ENCODE data around the gene MAPKAP1.

- TF ChIP-seq, protein P1, sequence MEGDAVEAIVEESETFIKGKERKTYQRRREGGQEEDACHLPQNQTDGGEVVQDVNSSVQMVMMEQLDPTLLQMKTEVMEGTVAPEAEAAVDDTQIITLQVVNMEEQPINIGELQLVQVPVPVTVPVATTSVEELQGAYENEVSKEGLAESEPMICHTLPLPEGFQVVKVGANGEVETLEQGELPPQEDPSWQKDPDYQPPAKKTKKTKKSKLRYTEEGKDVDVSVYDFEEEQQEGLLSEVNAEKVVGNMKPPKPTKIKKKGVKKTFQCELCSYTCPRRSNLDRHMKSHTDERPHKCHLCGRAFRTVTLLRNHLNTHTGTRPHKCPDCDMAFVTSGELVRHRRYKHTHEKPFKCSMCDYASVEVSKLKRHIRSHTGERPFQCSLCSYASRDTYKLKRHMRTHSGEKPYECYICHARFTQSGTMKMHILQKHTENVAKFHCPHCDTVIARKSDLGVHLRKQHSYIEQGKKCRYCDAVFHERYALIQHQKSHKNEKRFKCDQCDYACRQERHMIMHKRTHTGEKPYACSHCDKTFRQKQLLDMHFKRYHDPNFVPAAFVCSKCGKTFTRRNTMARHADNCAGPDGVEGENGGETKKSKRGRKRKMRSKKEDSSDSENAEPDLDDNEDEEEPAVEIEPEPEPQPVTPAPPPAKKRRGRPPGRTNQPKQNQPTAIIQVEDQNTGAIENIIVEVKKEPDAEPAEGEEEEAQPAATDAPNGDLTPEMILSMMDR (IDR thresholded peaks at IDR 0.05; ENCODE audit: insufficient read depth, low read length) = no peak
- TF ChIP-seq, protein P2, sequence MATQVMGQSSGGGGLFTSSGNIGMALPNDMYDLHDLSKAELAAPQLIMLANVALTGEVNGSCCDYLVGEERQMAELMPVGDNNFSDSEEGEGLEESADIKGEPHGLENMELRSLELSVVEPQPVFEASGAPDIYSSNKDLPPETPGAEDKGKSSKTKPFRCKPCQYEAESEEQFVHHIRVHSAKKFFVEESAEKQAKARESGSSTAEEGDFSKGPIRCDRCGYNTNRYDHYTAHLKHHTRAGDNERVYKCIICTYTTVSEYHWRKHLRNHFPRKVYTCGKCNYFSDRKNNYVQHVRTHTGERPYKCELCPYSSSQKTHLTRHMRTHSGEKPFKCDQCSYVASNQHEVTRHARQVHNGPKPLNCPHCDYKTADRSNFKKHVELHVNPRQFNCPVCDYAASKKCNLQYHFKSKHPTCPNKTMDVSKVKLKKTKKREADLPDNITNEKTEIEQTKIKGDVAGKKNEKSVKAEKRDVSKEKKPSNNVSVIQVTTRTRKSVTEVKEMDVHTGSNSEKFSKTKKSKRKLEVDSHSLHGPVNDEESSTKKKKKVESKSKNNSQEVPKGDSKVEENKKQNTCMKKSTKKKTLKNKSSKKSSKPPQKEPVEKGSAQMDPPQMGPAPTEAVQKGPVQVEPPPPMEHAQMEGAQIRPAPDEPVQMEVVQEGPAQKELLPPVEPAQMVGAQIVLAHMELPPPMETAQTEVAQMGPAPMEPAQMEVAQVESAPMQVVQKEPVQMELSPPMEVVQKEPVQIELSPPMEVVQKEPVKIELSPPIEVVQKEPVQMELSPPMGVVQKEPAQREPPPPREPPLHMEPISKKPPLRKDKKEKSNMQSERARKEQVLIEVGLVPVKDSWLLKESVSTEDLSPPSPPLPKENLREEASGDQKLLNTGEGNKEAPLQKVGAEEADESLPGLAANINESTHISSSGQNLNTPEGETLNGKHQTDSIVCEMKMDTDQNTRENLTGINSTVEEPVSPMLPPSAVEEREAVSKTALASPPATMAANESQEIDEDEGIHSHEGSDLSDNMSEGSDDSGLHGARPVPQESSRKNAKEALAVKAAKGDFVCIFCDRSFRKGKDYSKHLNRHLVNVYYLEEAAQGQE (IDR thresholded peaks at IDR 0.05; ENCODE audit: insufficient replicate concordance, low read depth) = no peak
- TF ChIP-seq GABPA (IDR thresholded peaks at IDR 0.05; ENCODE audit: low read depth) (no peak), POLR2AphosphoS5 (IDR thresholded peaks at IDR 0.05; ENCODE audit: low read depth) (no peak), SPI1 (IDR thresholded peaks at IDR 0.05; ENCODE audit: borderline replicate concordance, low read depth) (no peak)
These were observed 52.9 kb downstream of the MAPKAP1 start for GRCh38 chr9:125654121-125654520.

Data from HL-60 (cell line).